Heart right ventricle (tissue), 16 donors: Measurements from ENCODE around the gene MKRN1. TPM values are rescaled to one million over a fixed set of nuclear protein-coding genes. Genes with fewer than 3 reads are reported as not detected.

Experiments used
- ATAC-seq, 8 donors: fragments of 200-7000 bp; cut with Tn5 transposase; one replicate each; pipeline ENCODE4 v1.9.1; 2020; ENCODE audit warnings: mild to moderate bottlenecking in 8 of 8, moderate library complexity in 8 of 8, moderate number of reproducible peaks in 1 of 8
- DNase-seq, 2 donors: peaks; one replicate each; pipeline ENCODE4 v3.0.0-alpha.2; 2020
- H3K27ac ChIP-seq, 10 donors: fragments of 200-600 bp; sonication (generic) in 2 of 10; one replicate each; pipeline versions ENCODE4 v1.5.0 to v1.8.0; 2020 to 2022; ENCODE audit warnings: mild to moderate bottlenecking in 3 of 10
- H3K27me3 ChIP-seq, 7 donors: fragments of 200-600 bp; one replicate each; pipeline ENCODE4 v1.8.0; 2021 to 2022; ENCODE audit warnings: mild to moderate bottlenecking in 2 of 7
- H3K36me3 ChIP-seq, 9 donors: fragments of 200-600 bp; sonication (generic) in 1 of 9; one replicate each; pipeline versions ENCODE4 v1.5.0 to v1.8.0; 2020 to 2022; ENCODE audit warnings: mild to moderate bottlenecking in 2 of 9
- H3K4me1 ChIP-seq, 9 donors: fragments of 200-600 bp; sonication (generic) in 1 of 9; one replicate each; pipeline versions ENCODE4 v1.5.0 to v1.8.0; 2020 to 2022; ENCODE audit warnings: mild to moderate bottlenecking in 4 of 9
- H3K4me3 ChIP-seq, 10 donors: fragments of 200-600 bp; sonication (generic) in 2 of 10; one replicate each; pipeline versions ENCODE4 v1.5.0 to v1.8.0; 2020 to 2022; ENCODE audit warnings: mild to moderate bottlenecking in 7 of 10, moderate library complexity in 2 of 10
- H3K9me3 ChIP-seq, 11 donors: fragments of 200-600 bp in 10 of 11; sonication (generic) in 2 of 11; one replicate each; pipeline versions ENCODE4 v1.5.0 to v1.8.0; 2013 to 2022; ENCODE audit warnings: mild to moderate bottlenecking in 2 of 11, control low read depth in 1 of 11, moderate library complexity in 1 of 11
- WGBS, 2 donors: extraction: QIAGEN DNeasy Blood & Tissue Kit; methylation state at CpG; one replicate each; pipeline ENCODE4 v1.1.7; 2013; ENCODE audit warnings: inconsistent platforms in 1 of 2; 5-methylcytosine and 5-hydroxymethylcytosine counted together
- intact Hi-C, 10 donors: fragments of 100-400 bp; cut with DNase I; formaldehyde crosslinking; loops; one replicate each; pipeline versions ENCODE4 v1.11.1 to v1.14.2; 2022
- polyA plus RNA-seq, 2 donors: library from polyadenylated mRNA; stranded (reverse); fragments of 200-250 nt; gene quantifications; one replicate each; pipeline ENCODE4 v1.2.3, GENCODE V29; 2013
- total RNA-seq, 10 donors: library from RNA; stranded (reverse); fragmentation: NEBNext Ultra II Directional in 3 of 10; extraction: Animal tissue kit (Norgen Biotek cat#: 25700) in 3 of 10; gene quantifications; one replicate each; pipeline versions ENCODE4 v1.2.1 to v1.2.4, GENCODE V29; 2021 to 2023
- TF ChIP-seq, protein P1 (sequence below), 9 donors: fragments of 200-600 bp; sonication (generic) in 2 of 9; IDR thresholded peaks; one replicate each; pipeline versions ENCODE4 v1.5.0 to v1.8.0; 2021 to 2022; ENCODE audit warnings: antibody characterized with exemption in 9 of 9, mild to moderate bottlenecking in 5 of 9, moderate library complexity in 1 of 9
- donor health status: Arrhythmogenic right ventricular cardiomyopathy.
- donor health status: ischemic (EF 13 %, LVEDD 7.1; RV severe dilation, severe dysfunction).
- donor health status: healthy with polysubstance abuse.
- donor health status: DM: no; HTN: yes; CAD: no.
- donor health status: DM: no; HTN: no; CAD: no.
- donor health status: ischemic (EF 25% LVEDD 6.9; RV normal size, moderate dysfunction).
- donor health status: ischemic (EF 25% LVEDD 5.7; RV mildly dilated, moderate dysfunction).
- donor health status: healthy.
- donor health status: DM: yes; HTN: yes; CAD: no.
- donor health status: Ischemic cardiomyopathy.
- donor health status: ischemic (EF 35%, LVEDD 5.7; RV mildly dilated, moderate dysfunction).
- donor health status: nonischemic (EF 11% LVEDD 7.7; RV severe dilation, severe dysfunction).
- donor health status: DM: yes; HTN: yes; CAD: no.
- donor health status: PGD.
- donor health status: ischemic (EF 29% LVEDD 5.4; RV normal size, mild dysfunction).
- donor health status: nonischemic (EF 23%, LVEDD 6.1; RV moderate dilation, normal function).

MKRN1 gene
- total and polyA plus RNA-seq, 12 donors = 38.5 to 113 (median 90.3) TPM

DNA sequence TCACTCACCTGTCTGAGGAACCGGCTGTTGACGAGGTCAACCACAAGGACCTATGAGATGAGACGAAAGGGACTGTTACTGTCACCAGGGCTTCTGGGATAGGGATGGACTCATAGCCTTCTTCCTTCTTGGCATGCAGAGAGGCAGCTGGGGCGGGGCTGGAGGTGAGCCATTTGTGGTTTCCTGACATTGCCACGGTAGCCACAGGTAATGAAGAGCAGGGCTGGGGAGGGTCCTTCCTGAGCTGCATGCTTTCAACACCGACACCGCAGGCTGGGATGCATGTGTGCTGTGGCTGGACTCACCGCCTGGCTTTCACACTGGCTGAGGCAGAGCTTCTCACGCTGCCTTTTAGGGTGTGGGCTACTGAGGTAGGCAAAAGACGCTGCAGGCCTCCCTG, 46.4 kb upstream of the MKRN1 start:
- Histone ChIP-seq H3K27me3 (no peaks in the 10 kb centered on the region), H3K4me1 (peaks cover 0 to 9% (median 0%) of the 10 kb centered on the region in 9 donors), H3K36me3 (peaks cover 0 to 76% (median 5%) of the 10 kb centered on the region in 9 donors), H3K9me3 (no peaks in the 10 kb centered on the region), H3K4me3 (no peak overlapping the region), H3K27ac (no peak overlapping the region)
- DNase-seq (no peak), ATAC-seq (peak in 1 of 8 donors; percentile 21)
- WGBS, 2 donors = 82 to 93% methylated on average over 10 of the region's 10 CpGs
- intact Hi-C loops = no loop called here
- TF ChIP-seq, protein P1, sequence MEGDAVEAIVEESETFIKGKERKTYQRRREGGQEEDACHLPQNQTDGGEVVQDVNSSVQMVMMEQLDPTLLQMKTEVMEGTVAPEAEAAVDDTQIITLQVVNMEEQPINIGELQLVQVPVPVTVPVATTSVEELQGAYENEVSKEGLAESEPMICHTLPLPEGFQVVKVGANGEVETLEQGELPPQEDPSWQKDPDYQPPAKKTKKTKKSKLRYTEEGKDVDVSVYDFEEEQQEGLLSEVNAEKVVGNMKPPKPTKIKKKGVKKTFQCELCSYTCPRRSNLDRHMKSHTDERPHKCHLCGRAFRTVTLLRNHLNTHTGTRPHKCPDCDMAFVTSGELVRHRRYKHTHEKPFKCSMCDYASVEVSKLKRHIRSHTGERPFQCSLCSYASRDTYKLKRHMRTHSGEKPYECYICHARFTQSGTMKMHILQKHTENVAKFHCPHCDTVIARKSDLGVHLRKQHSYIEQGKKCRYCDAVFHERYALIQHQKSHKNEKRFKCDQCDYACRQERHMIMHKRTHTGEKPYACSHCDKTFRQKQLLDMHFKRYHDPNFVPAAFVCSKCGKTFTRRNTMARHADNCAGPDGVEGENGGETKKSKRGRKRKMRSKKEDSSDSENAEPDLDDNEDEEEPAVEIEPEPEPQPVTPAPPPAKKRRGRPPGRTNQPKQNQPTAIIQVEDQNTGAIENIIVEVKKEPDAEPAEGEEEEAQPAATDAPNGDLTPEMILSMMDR (IDR thresholded peaks at IDR 0.05) = no peak

DNA sequence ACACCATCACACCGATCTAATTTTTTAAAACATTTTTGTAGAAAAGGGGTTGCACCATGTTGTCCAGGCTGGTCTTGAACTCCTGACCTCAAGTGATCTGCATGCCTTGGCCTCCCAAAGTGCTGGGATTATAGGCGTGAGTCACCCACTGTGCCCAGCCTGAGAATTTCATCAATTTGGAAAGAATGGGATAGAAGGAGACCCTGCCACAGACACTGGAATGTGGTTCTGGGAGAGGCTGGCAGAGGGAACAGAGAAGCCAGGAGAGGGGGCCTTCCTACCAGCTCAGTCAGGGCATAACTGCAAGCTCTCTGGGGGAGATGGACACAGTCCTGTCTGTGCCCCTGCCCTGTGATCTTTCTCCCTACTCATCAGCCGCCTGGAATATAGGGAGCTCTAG, 42.1 kb upstream of the MKRN1 start:
- Histone ChIP-seq H3K4me3 (no peak overlapping the region), H3K36me3 (peaks cover 0 to 78% (median 8%) of the 10 kb centered on the region in 9 donors), H3K27me3 (no peaks in the 10 kb centered on the region), H3K9me3 (no peaks in the 10 kb centered on the region), H3K4me1 (peaks cover 6 to 22% (median 19%) of the 10 kb centered on the region in 9 donors), H3K27ac (no peak overlapping the region)
- intact Hi-C loops = no loop called here
- ATAC-seq (no peak), DNase-seq (no peak)
- TF ChIP-seq, protein P1 (IDR thresholded peaks at IDR 0.05) = no peak
- 91 to 95% methylated on average over 3 of the region's 3 CpGs for WGBS, 2 donors

DNA sequence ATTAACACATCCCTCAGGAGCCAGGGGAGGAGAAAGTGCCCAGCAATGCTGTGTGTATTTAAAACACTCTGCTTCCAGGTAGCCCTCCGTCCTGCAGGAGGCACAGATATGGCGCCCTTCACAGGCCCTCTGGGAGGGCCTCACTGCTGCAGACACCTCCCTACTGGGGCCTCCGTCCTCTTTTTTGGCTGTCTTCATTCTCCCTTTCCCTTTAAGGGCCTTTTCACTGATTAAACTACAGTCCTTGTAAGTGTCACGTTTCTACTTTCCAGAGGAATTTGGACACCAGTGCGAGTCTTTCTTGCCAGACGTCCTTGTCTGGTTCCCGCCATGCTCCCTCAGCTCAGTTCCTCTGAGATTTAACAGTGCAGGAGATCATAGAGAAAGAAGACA, 39.7 kb upstream of the MKRN1 start:
- peaks cover 6 to 22% (median 16%) of the 10 kb centered on the region in 9 donors for H3K4me1 ChIP-seq
- peaks cover 0 to 56% (median 8%) of the 10 kb centered on the region in 9 donors for H3K36me3 ChIP-seq
- 47 to 54% methylated on average over 7 of the region's 7 CpGs for WGBS, 2 donors
- intact Hi-C loops = loop anchor here in 4 of 10 donors (2.0 to 10.0 kb wide), 2 partner anchors 46 to 134 kb away; no protein-coding TSS in a partner anchor
- H3K27me3 ChIP-seq = no peaks in the 10 kb centered on the region
- no peaks in the 10 kb centered on the region for H3K9me3 ChIP-seq
- H3K4me3 ChIP-seq = no peak overlapping the region
- peak; percentile 7 to 35 (median 20) for ATAC-seq
- peak overlapping the region in 7 of 10 donors; percentile 26 to 76 (median 52) for H3K27ac ChIP-seq
- DNase-seq = peak in 1 of 2 donors; percentile 14
- TF ChIP-seq, protein P1 (IDR thresholded peaks at IDR 0.05) = no peak

DNA sequence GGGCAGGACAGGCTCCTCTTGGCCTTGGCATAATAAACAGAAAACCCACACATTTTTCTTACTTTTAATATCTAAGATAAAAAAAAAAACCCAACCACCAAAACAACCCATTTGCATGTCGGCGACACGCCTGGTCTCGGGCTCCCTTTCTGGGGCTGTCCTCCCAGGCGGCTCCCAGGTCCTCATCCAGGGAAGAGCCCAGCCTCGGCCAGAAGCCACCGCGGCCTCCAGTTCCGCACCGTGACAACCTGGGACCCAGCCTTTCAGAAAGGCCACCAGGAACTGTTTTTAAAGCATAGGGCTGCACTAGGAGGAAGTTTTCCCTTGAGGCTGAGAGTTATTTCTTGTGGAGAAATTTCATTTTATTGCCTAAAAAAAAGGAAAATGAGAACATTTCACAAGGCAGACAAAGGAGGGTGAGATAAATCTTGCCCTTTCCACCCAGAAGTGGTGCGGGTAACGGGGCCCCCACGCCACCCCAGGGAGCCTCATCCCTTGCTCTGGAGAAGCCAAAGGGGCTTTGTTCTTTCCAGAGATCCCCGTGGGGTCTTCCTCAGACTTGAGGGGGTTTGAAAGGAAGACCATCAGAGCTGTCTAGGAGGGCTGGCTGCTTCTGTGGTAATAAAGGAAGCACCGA, 39.2 kb upstream of the MKRN1 start:
- TF ChIP-seq, protein P1 (IDR thresholded peaks at IDR 0.05) = no peak

More for the DNA sequence above, 39.2 kb upstream of the MKRN1 start:
- 79 to 87% methylated on average over 15 of the region's 15 CpGs for WGBS, 2 donors
- Histone ChIP-seq H3K4me3 (peak overlapping the region in 1 of 10 donors; percentile 6), H3K27me3 (no peaks in the 10 kb centered on the region), H3K27ac (peak overlapping the region in 7 of 10 donors; percentile 26 to 76 (median 52)), H3K9me3 (no peaks in the 10 kb centered on the region), H3K4me1 (peaks cover 6 to 22% (median 16%) of the 10 kb centered on the region in 9 donors), H3K36me3 (peaks cover 0 to 51% (median 8%) of the 10 kb centered on the region in 9 donors)
- ATAC-seq = peak in 6 of 8 donors; percentile 2 to 33 (median 18)
- DNase-seq = peak in 1 of 2 donors; percentile 15
- intact Hi-C loops = loop anchor here in 9 of 10 donors (1.0 to 10.0 kb wide), 3 partner anchors 46 to 135 kb away; no protein-coding TSS in a partner anchor
